ENCODE measurements around the gene GAP43.
A peak's percentile ranks its signal among the peaks of the same experiment; 100 is the strongest.

Gene GAP43

DNA sequence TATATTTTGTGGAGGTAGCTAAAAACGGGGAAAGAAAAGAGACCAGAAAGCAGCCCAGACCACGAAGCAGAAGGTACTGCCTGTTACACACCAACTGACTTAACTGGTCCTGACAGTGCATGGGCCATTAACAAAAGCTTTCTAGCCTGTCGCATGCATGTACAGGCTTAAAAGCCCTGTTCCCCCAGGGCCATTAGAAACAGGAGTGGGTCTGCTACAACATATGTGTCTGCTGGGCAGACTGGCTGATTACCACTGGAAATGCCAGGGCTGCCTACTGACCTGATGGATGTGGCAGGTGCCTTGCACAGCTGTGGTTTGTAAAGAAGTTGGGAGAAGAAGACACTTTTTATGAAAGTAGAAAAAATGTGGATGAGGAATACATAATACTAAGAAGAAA, 137.4 kb downstream of the GAP43 start:
- no peaks in the 10 kb centered on the region for H3K9me3 Mint-ChIP-seq
- H3K27ac Mint-ChIP-seq, result peak overlapping the region; percentile 29 to 58 (median 49)
- no peak overlapping the region for H3K4me3 Mint-ChIP-seq
- H3K4me1 Mint-ChIP-seq, result peaks cover 20% of the 10 kb centered on the region
- H3K36me3 Mint-ChIP-seq (ENCODE audit: low read depth), result no peaks in the 10 kb centered on the region
- no peaks in the 10 kb centered on the region for H3K27me3 Mint-ChIP-seq (ENCODE audit: low read depth)
- no peak for TF ChIP-seq CTCF (IDR thresholded peaks at IDR 0.05; ENCODE audit: unreplicated experiment in 3 of 3)

DNA sequence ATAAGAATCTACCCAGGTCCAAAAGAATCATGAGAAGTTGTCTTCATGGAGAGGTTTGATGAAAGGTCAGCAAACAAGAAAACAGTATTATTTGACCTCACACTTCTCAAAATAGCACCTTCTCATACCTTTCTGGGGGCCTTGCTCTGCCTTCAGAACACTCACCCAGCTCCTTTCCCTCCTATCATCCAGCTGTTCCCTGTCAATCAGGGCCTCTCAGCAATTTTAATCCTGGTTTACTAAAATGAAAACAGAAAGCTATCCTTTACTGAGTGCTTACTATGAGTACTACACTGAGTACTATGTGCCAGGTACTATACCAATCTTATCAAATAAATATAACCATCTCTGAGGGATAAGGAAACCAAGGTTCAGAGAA, 138.6 kb downstream of the GAP43 start:
- H3K36me3 Mint-ChIP-seq (ENCODE audit: low read depth), result no peaks in the 10 kb centered on the region
- no peak overlapping the region for H3K27ac Mint-ChIP-seq
- H3K9me3 Mint-ChIP-seq, result no peaks in the 10 kb centered on the region
- H3K27me3 Mint-ChIP-seq (ENCODE audit: low read depth), result no peaks in the 10 kb centered on the region
- peaks cover 20% of the 10 kb centered on the region for H3K4me1 Mint-ChIP-seq
- TF ChIP-seq CTCF (IDR thresholded peaks at IDR 0.05; ENCODE audit: unreplicated experiment in 3 of 3), result no peak
- H3K4me3 Mint-ChIP-seq, result no peak overlapping the region

DNA sequence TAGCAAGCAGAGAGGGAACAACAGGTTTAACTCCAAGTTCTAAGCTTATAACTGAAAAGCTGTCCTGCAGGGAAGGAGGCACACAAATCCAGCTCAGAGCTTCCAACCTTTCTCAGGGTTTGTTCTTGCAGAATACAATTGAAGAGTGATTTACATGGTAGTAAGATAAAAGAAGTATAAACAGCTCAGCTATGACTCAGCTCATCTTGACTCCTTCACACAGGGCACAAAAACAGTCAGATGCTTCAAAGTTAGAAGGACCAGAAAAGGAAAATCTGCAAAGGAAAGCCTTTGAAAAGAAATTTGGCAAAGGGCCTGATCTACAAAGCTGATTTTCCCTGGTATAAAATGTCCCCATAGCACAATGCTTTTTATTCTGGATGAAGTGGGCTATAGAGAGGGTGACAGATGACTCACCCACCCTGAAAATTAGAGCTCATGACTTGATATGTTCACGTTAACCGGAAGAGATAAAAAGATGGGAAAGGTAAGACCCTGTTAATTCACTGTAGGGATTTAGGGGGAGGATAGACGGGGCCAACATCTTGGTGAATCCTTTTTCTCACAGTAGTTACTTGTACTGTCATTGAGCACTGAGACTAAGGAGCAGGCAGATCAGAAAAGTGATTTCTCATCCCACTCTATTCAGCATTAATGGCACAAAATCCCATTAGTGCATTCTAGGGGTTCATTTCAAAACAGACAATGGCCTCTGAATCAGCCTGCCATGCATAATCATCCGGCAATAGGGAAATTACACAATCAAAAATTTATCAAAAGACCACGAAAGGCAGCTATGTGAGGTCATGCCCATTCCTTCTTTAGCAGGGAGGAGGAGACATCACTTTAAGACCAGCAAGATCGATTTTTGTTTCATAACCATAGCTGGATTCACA, 143.5 kb downstream of the GAP43 start:
- no peaks in the 10 kb centered on the region for H3K9me3 Mint-ChIP-seq
- TF ChIP-seq CTCF (IDR thresholded peaks at IDR 0.05; ENCODE audit: unreplicated experiment in 3 of 3), result no peak
- H3K27ac Mint-ChIP-seq, result peak overlapping the region; percentile 8 to 21 (median 8)
- H3K27me3 Mint-ChIP-seq (ENCODE audit: low read depth), result no peaks in the 10 kb centered on the region
- no peaks in the 10 kb centered on the region for H3K36me3 Mint-ChIP-seq (ENCODE audit: low read depth)
- H3K4me1 Mint-ChIP-seq, result peaks cover 4% of the 10 kb centered on the region
- no peak overlapping the region for H3K4me3 Mint-ChIP-seq

GRCh38 chr3:115768661-115769060, 145.4 kb downstream of the GAP43 start:
- no peaks in the 10 kb centered on the region for H3K4me1 Mint-ChIP-seq
- H3K27me3 Mint-ChIP-seq (ENCODE audit: low read depth), result no peaks in the 10 kb centered on the region
- TF ChIP-seq CTCF (IDR thresholded peaks at IDR 0.05; ENCODE audit: unreplicated experiment in 3 of 3), result no peak
- no peaks in the 10 kb centered on the region for H3K9me3 Mint-ChIP-seq
- no peak overlapping the region for H3K27ac Mint-ChIP-seq
- no peak overlapping the region for H3K4me3 Mint-ChIP-seq
- no peaks in the 10 kb centered on the region for H3K36me3 Mint-ChIP-seq (ENCODE audit: low read depth)

Measured in nephron (organoid).